Measurements from ENCODE around the gene CTDP1.

The CTDP1 gene

GRCh38 chr18:79679552-79680099 is at the start of gene CTDP1:
Gene CTDP1 (plus strand): TSS chr18:79679803. CDS start chr18:79679948, 145 bp downstream.
- DNase-seq (ENCODE audit: low spot score), result peak; percentile 85

- DNase-seq (ENCODE audit: low spot score), result no peak
Measured at GRCh38 chr18:79630281-79631095, 49.1 kb upstream of the CTDP1 start.

GRCh38 chr18:79631096-79631507 is 48.5 kb upstream of the CTDP1 start:
- DNase-seq (ENCODE audit: low spot score), result no peak

GRCh38 chr18:79631761-79632446 is 47.7 kb upstream of the CTDP1 start:
- no peak for DNase-seq (ENCODE audit: low spot score)

GRCh38 chr18:79632765-79633164 is 46.8 kb upstream of the CTDP1 start:
- DNase-seq (ENCODE audit: low spot score), result no peak

- no peak for DNase-seq (ENCODE audit: low spot score)
Measured at GRCh38 chr18:79634186-79634585, 45.4 kb upstream of the CTDP1 start.

- no peak for DNase-seq (ENCODE audit: low spot score)
Measured at GRCh38 chr18:79634593-79635426, 44.8 kb upstream of the CTDP1 start.

- DNase-seq (ENCODE audit: low spot score), result no peak
Measured at GRCh38 chr18:79635427-79635726, 44.2 kb upstream of the CTDP1 start.

- no peak for DNase-seq (ENCODE audit: low spot score)
Measured at GRCh38 chr18:79637181-79637920, 42.3 kb upstream of the CTDP1 start.

GRCh38 chr18:79637921-79638909 is 41.4 kb upstream of the CTDP1 start:
- DNase-seq (ENCODE audit: low spot score), result no peak

GRCh38 chr18:79639072-79639829 is 40.4 kb upstream of the CTDP1 start:
- peak; percentile 19 for DNase-seq (ENCODE audit: low spot score)

- DNase-seq (ENCODE audit: low spot score), result no peak
Measured at GRCh38 chr18:79640064-79640672, 39.4 kb upstream of the CTDP1 start.

- DNase-seq (ENCODE audit: low spot score), result no peak
Measured at GRCh38 chr18:79640875-79641274, 38.7 kb upstream of the CTDP1 start.

GRCh38 chr18:79641722-79642497 is 37.7 kb upstream of the CTDP1 start:
- no peak for DNase-seq (ENCODE audit: low spot score)

GRCh38 chr18:79642626-79643025 is 37.0 kb upstream of the CTDP1 start:
- DNase-seq (ENCODE audit: low spot score), result no peak

GRCh38 chr18:79643054-79643984 is 36.3 kb upstream of the CTDP1 start:
- DNase-seq (ENCODE audit: low spot score), result peak; percentile 19

- DNase-seq (ENCODE audit: low spot score), result peak; percentile 42
Measured at GRCh38 chr18:79644006-79644665, 35.5 kb upstream of the CTDP1 start.
